GM21825 (cell line): ENCODE data around the gene SNAPC2.

Experiments used
- ATAC-seq: cut with Tn5 transposase; IDR thresholded peaks from one replicate; pipeline ENCODE4 v1.9.1; 2021; ENCODE audit warnings: mild to moderate bottlenecking, moderate library complexity; ENCODE audit not compliant: unreplicated experiment

SNAPC2 gene

GRCh38 chr19:7963566-7963965 lies 43.4 kb downstream of the SNAPC2 start:
- ATAC-seq, result no peak

GRCh38 chr19:7965259-7965841 lies 45.2 kb downstream of the SNAPC2 start:
- no peak for ATAC-seq

- no peak for ATAC-seq
Measured at GRCh38 chr19:7965921-7966665, 46.0 kb downstream of the SNAPC2 start.

- no peak for ATAC-seq
Measured at GRCh38 chr19:7968008-7968795, 48.1 kb downstream of the SNAPC2 start.

- ATAC-seq, result no peak
Measured at GRCh38 chr19:7968796-7969554, 48.8 kb downstream of the SNAPC2 start.

GRCh38 chr19:7969555-7969939 lies 49.4 kb downstream of the SNAPC2 start:
- ATAC-seq, result no peak

- ATAC-seq, result no peak
Measured at GRCh38 chr19:7970716-7971448, 50.7 kb downstream of the SNAPC2 start.

- ATAC-seq, result no peak
Measured at GRCh38 chr19:7971553-7972520, 51.7 kb downstream of the SNAPC2 start.
